ENCODE measurements around the gene BTNL9. TPM values are rescaled to one million over a fixed set of nuclear protein-coding genes. Genes with fewer than 3 reads are reported as not detected.
"Not testable (repeated sequence)": the region's sequence is repeated elsewhere in the genome, so short reads cannot be mapped to it uniquely, and the experiment has no call there.

BTNL9 gene
- total RNA-seq, 1 experiment from 2014 or later, result 11.5 TPM

GRCh38 chr5:181096721-181097382, 56.8 kb downstream of the BTNL9 start:
- H3K9me3 ChIP-seq (ENCODE audit: low read length); H3K36me3 ChIP-seq (ENCODE audit: low read depth, low read length); H3K4me2 ChIP-seq (ENCODE audit: low read length); H4K20me1 ChIP-seq (ENCODE audit: low read length); POLR2A ChIA-PET (ENCODE audit: unreplicated experiment); H3K9me2 ChIP-seq (replicated peaks; ENCODE audit: low read length); H3K9ac ChIP-seq (ENCODE audit: low read length); H3K4me3 ChIP-seq (ENCODE audit: low read length); ATAC-seq; intact Hi-C loops (cut with micrococcal nuclease); H3F3A ChIP-seq (ENCODE audit: low read length, unreplicated experiment); H3K4me1 ChIP-seq (ENCODE audit: insufficient read depth, low read length); BruUV-seq (replicated peaks); CTCF ChIA-PET; H3K27ac ChIP-seq (ENCODE audit: low read length); DNase-seq; H3K79me2 ChIP-seq (ENCODE audit: low read length); H3K27me3 ChIP-seq (ENCODE audit: low read length); H2AFZ ChIP-seq (ENCODE audit: low read length): not testable (repeated sequence)

- CTCF ChIA-PET; H3F3A ChIP-seq (ENCODE audit: low read length, unreplicated experiment); H3K27me3 ChIP-seq (ENCODE audit: low read length); H3K4me3 ChIP-seq (ENCODE audit: low read length); H3K9ac ChIP-seq (ENCODE audit: low read length); H3K79me2 ChIP-seq (ENCODE audit: low read length); H3K4me1 ChIP-seq (ENCODE audit: insufficient read depth, low read length); H3K27ac ChIP-seq (ENCODE audit: low read length); ATAC-seq; DNase-seq; H3K4me2 ChIP-seq (ENCODE audit: low read length); H3K9me3 ChIP-seq (ENCODE audit: low read length); BruUV-seq (replicated peaks); H3K36me3 ChIP-seq (ENCODE audit: low read depth, low read length); intact Hi-C loops (cut with micrococcal nuclease); POLR2A ChIA-PET (ENCODE audit: unreplicated experiment); H4K20me1 ChIP-seq (ENCODE audit: low read length); H2AFZ ChIP-seq (ENCODE audit: low read length); H3K9me2 ChIP-seq (replicated peaks; ENCODE audit: low read length): not testable (repeated sequence)
Measured at GRCh38 chr5:181097383-181097753, 57.3 kb downstream of the BTNL9 start.

DNA sequence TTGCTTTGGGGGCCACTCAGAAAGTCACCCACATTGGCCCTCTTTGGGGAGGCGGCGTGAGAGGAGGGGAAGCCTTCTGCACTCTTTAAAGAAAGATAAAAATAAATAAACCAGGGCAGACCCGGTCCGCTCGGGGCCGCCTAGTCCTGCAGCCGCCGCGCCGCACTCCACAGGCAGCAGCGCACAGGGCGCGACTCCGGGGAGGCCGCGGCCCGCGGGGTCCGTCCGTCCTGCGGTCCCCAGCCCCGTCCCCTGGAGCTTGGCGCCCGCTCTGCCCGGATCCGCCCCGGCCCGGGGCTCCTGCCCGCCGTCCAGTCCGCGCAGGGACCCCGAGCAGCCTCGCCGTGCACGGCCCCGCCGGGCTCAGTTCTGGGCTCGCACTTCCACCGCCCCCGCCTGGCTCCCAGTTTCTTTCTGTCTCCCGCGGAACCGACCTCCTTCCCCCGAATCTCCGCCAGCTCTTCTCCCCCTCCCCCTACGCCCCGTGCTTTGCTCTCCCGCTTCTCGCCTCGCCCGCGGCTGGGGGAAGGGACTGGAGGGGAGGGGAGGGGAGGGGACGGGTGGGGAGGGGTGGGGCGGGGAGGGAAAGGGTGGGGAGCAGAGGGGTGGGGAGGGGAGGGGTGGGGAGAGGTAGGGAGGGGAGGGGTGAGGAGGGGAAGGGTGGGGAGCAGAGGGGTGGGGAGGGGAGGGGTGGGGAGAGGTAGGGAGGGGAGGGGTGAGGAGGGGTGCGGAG, 57.9 kb downstream of the BTNL9 start:
- H3K9me3 ChIP-seq (ENCODE audit: low read length); CTCF ChIA-PET; H3K36me3 ChIP-seq (ENCODE audit: low read depth, low read length); H3K9me2 ChIP-seq (replicated peaks; ENCODE audit: low read length); intact Hi-C loops (cut with micrococcal nuclease); H4K20me1 ChIP-seq (ENCODE audit: low read length); POLR2A ChIA-PET (ENCODE audit: unreplicated experiment); H3K27ac ChIP-seq (ENCODE audit: low read length); H3K27me3 ChIP-seq (ENCODE audit: low read length); BruUV-seq (replicated peaks); H3F3A ChIP-seq (ENCODE audit: low read length, unreplicated experiment); H3K9ac ChIP-seq (ENCODE audit: low read length); H3K79me2 ChIP-seq (ENCODE audit: low read length); H3K4me2 ChIP-seq (ENCODE audit: low read length); H2AFZ ChIP-seq (ENCODE audit: low read length); DNase-seq; H3K4me3 ChIP-seq (ENCODE audit: low read length); H3K4me1 ChIP-seq (ENCODE audit: insufficient read depth, low read length): not testable (repeated sequence)
- peak; percentile 35; the same call in 1 of the 2 replicates for ATAC-seq

DNA sequence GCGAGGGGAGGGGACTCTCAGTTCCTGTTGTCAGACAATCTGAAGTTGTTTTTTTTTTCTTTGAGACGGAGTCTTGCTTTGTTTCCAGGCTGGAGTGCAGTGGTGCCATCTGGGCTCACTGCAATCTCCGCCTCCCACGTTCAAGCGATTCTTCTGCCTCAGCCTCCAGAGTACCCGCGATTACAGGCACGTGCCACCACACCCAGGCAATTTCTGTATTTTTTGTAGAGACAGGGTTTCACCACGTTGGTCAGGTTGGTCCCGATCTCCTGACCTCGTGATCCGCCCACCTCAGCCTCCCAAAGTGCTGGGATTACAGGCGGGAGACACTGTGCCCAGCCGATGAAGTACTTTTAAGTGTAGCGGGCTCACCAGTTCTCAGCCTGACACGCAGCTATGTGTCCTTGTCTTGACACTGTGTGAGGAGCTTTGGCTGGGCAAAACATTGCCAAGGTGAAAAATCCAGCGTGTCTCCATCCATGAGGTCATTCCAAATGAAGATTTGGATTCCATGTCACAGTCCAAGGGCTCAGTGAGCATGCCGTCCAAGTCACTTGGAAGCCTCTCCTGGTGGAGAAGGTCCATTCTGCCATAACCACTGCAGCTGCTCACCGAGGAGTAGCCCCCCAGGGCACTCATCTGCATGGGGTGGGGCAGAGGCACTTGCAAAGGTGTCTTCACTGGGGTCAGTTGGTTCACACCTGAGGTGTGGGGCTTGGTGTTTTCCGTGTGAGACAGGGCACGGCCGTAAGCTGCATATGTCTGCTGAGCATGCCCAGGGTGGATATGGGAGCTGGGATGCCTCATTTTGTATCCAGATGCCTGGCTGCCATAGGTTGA, 58.9 kb downstream of the BTNL9 start:
- Histone ChIP-seq H2AFZ (ENCODE audit: low read length) (no peak overlapping the region), H3F3A (ENCODE audit: low read length, unreplicated experiment) (no peaks in the 10 kb centered on the region), H3K4me1 (ENCODE audit: insufficient read depth, low read length) (no peaks in the 10 kb centered on the region), H3K36me3 (ENCODE audit: low read depth, low read length) (no peaks in the 10 kb centered on the region), H3K79me2 (ENCODE audit: low read length) (no peaks in the 10 kb centered on the region), H3K4me3 (ENCODE audit: low read length) (no peak overlapping the region), H3K9me2 (replicated peaks; ENCODE audit: low read length) (no peaks in the 10 kb centered on the region), H4K20me1 (ENCODE audit: low read length) (no peaks in the 10 kb centered on the region), H3K9me3 (ENCODE audit: low read length) (no peaks in the 10 kb centered on the region), H3K27ac (ENCODE audit: low read length) (no peak overlapping the region), H3K27me3 (ENCODE audit: low read length) (no peaks in the 10 kb centered on the region), H3K9ac (ENCODE audit: low read length) (no peak overlapping the region), H3K4me2 (ENCODE audit: low read length) (no peak overlapping the region)
- TF ChIP-seq CTCF (conservative IDR thresholded peaks at IDR 0.05; ENCODE audit: low read depth, low read length) (no peak), EZH2phosphoT487 (IDR thresholded peaks at IDR 0.05; ENCODE audit: borderline replicate concordance, low read length) (no peak), EZH2 (IDR thresholded peaks at IDR 0.05; ENCODE audit: low read length, unreplicated experiment) (no peak)
- ChIA-PET CTCF (no interaction called here), POLR2A (ENCODE audit: unreplicated experiment) (no interaction called here)
- no TSS peak for BruUV-seq (replicated peaks)
- no peak for DNase-seq
- intact Hi-C loops (cut with micrococcal nuclease), result no loop called here
- ATAC-seq, result no peak

Data from PC-3 (cell line).